ENCODE results near the gene SLX4IP.

DNA sequence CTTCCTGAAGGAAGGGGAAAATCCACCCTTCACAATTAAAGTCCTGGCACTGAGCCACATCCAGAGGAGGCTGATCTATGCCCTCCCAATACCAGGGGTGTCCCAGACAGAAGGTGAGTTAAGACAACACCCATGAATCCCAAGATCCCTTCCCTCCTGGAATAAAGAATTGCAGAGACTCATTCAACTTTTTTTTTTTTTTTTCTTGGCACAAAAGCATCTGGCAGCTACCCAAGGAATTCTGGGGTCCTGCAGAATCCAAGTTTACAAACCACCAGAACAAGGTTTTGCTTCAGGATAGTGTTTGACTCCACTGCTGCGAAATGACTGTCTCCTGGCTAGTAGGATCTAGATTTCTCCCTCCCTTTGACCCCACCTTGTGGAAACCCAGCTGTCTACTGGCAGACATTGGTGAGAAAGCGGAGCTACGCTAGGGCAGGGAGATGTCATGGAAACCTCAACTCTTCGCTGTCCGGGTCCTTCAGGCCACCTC, 201.3 kb downstream of the SLX4IP start:
- TF ChIP-seq, protein P1, sequence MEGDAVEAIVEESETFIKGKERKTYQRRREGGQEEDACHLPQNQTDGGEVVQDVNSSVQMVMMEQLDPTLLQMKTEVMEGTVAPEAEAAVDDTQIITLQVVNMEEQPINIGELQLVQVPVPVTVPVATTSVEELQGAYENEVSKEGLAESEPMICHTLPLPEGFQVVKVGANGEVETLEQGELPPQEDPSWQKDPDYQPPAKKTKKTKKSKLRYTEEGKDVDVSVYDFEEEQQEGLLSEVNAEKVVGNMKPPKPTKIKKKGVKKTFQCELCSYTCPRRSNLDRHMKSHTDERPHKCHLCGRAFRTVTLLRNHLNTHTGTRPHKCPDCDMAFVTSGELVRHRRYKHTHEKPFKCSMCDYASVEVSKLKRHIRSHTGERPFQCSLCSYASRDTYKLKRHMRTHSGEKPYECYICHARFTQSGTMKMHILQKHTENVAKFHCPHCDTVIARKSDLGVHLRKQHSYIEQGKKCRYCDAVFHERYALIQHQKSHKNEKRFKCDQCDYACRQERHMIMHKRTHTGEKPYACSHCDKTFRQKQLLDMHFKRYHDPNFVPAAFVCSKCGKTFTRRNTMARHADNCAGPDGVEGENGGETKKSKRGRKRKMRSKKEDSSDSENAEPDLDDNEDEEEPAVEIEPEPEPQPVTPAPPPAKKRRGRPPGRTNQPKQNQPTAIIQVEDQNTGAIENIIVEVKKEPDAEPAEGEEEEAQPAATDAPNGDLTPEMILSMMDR (IDR thresholded peaks at IDR 0.05 in 8 of 11, conservative IDR thresholded peaks at IDR 0.05 in 3 of 11), result no peak
- no peak for TF ChIP-seq POLR2AphosphoS5 (IDR thresholded peaks at IDR 0.05)
